HT-29 (cell line): Measurements from ENCODE around the gene CRYGB. TPM values are rescaled to one million over a fixed set of nuclear protein-coding genes. Genes with fewer than 3 reads are reported as not detected.
A peak's percentile ranks its signal among the peaks of the same experiment; 100 is the strongest.

Source experiments
- DNase-seq: peaks from one replicate; pipeline ENCODE4 v3.0.0-alpha.2; 2015; ENCODE audit warnings: low spot score
- total RNA-seq: library from RNA; depleted of rRNA; stranded (reverse); fragments of >200 nt; shearing (Covaris generic); gene quantifications from 2 replicates; pipeline ENCODE4 v1.2.3, GENCODE V29; 2014; rRNA removed

CRYGB gene, protein sequence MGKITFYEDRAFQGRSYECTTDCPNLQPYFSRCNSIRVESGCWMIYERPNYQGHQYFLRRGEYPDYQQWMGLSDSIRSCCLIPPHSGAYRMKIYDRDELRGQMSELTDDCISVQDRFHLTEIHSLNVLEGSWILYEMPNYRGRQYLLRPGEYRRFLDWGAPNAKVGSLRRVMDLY
- total RNA-seq = not detected in 2 replicates

DNA sequence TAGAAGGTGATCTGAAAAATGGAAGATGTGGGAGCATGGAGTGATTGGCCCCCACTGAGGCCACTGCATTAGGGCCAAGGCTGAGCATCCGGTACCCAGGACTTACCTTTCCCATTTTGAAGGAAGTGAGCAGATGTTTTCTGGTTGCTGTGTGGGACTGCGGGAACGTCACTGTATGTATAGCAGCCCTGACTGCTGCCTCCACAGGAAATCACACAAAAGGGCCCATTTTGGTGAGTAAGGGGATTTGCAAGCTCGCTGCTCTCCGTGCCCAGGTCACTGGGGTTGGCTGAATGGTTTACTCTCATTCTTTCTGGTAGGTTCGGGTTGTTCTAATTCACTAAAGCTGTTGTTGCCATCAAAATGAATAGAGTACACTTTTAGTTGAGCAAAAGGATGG lies at the start of gene CRYGB:
TSS of gene CRYGB (minus strand) at position 153 of the 400 bp plus-strand sequence. CDS start at position 115, 38 bp downstream.
- DNase-seq = no peak

DNA sequence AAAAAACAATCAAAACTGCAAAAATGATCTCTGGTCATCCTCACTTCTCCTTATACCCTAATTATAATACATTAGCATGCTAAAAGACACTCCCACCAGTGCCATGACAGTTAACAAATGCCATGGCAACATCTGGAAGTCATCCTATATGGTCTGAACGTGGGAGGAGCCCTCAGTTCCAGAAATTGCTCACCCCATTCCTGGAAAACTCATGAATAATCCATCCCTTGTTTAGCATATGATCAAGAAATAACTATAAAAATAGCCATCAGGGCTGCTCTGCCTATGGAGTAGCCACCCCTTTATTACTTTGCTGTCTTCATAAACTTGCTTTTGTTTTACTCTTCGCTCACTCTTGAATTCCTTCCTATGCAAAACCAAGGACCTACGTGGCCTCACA lies 49.6 kb upstream of the CRYGB start:
- no peak for DNase-seq

DNA sequence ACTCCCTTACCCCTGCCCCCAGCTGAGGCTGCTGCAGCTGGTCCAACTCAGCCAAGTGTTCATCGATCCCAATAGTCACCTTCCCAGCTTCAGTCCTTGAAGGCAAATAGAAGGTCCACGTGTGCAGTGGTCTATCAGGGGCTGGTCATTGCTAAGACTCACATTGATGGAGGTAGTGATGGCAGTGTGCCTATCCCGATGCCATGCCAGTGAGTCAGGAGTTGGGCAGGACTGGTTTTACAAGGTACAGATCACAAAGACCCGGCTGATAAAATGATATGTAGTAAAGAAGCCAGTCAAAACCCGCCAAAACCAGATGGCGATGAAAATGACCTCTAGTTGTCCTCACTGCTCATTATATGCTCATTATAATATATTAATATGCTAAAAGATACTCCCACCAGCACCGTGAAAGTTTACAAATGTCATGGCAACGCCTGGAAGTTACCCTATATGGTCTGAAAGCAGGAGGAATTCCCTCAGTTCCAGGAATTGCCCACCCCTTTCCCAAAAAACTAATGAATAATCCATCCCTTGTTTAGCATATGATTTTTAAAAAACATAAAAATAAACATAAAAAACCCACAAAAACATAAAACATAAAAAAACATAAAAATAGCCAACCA lies 46.8 kb upstream of the CRYGB start:
- peak; percentile 56 for DNase-seq

DNA sequence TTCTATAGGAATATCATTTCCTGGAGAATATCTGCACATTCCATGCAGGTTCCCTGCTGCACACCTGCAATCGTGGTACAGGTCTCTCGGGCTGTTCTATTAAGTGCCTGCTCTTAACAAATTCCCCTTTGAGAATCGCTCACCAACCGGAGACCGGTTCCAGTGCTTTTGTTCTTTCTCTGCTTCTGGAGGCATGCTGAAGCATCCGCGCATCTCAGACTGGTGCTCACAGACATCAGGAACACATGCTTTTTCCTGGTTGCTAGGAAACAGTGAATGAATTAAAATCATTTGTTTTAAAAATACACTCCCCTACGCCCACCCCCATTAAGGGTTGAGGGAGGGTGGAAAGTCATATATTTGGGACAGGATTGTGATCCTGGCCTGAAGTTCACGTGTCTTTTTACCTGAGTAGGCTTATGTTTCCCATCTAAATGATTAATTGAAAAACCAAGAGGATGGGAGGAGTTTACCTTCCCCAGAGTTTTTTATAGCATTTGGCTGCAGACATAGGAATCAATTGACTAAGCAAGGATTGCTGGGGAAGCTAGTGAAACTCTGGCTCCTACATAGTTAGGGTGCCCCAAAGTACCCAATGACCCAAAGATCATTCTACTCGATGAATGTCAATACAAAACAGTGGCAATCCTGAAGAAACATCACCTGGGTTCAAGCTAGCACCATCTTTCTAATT lies 44.0 kb upstream of the CRYGB start, which contains the start of gene C2orf80:
TSS of gene C2orf80 (minus strand) at position 221 of the 694 bp plus-strand sequence. CDS start 3,044 bp downstream, outside the sequence.
- no peak for DNase-seq

DNA sequence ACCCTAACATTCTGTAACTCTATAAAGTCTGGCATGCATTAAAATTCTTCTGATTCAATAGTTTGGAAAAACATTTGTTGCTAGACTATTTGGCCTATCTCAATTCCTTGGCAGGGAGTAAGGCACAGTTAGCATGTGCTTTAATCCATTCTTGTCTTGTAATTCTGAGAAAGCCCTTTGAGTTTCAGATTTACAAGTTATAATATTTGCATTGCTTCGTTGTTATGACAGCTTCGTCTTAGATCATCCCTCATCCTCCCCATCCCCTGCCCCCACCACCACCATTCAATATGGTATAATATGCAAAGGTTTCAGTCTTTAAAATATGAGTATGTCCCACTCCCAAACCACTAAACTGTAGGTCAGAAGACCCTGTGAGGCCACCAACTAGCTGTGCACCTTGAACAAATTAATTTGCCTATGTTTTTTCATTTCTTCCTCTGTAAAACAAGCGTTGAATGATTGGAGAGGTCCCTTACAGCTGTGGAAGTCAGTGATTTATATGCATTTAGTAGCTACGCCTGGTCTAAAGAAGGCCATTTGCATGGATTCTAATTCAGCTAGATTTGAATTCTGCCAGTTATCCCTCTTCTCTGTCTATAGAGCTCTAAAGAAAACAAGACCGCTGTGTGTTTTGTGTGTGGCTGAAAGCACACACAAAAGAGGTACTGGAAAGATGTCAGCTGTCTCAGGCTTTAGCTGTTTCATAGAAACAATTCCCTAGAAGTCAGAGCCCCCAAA lies 43.3 kb upstream of the CRYGB start:
- no peak for DNase-seq

- DNase-seq = no peak
Observed at GRCh38 chr2:208186893-208187292, 40.9 kb upstream of the CRYGB start.

DNA sequence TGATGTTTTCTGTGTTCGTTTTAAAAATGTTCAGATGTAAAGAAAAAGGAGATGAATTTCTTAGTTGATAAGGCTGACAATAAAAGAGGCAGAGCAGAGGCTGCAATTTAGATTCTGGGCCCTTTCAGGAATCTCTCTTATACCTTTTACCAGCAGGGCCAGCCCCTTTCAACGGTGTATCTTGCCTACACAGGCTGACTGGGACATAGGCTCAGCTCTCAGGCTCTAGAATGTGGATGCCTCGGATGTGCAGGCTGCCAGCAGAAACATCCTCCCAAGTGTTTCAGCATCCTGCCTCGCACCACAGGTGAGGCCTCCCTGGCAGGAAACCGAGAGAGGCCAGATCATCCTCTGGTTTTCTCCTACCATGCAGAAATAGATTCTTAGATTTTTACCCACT lies 40.5 kb upstream of the CRYGB start:
- no peak for DNase-seq

DNA sequence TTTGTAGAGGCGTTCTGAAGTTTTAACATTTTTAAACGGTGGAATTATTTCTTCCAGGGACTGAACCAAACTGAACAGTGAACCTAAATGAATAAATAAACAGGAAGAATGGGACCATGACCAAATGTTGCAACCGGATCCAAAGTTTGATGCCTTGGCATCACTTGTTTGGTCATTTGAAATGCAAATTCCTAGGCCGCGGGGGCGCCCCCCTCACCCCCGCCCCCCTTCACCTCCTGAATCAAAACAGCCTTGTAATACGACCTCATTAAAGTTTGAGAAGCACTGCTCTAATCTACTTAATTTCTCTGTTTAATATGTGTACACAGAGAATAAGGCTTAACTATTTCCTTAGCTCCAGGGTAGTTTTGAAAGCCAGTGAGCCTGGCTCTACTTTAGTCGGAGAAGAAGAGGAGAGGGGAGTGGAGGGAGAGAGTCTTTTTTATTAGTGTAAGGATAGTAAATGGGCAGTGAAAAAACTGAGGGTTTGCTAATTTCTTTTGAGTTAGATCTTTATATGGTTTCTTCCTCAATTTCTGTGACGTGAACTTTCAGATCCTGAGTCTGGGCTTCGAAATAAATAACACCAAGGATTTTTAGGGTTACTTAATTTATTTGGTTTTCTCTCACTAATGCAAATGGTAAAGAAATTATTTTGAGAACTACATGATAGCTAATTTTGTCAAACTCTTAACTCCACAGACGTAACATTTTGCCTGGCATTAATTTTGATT lies 38.2 kb upstream of the CRYGB start:
- DNase-seq = no peak

DNA sequence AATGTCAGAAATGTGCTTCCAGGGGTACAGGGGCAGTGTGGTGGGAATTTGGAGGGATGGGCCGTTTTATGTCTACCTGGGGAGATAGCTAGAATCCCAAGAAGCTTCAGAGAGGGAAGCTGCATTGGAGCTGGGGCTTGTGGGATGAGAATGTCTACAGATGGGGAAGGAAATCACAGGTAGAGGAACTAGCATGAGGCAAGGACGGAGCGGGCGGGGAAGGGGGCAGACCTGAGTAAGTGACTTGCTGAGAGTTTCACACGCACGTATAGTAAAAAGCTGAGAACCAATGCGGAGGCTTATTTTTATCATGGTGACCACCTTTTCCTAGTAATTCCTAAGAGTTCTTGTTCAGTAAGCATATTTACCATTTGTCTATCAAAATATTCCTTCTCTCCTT lies 37.6 kb upstream of the CRYGB start:
- no peak for DNase-seq

GRCh38 chr2:208182835-208183234 lies 36.9 kb upstream of the CRYGB start:
- no peak for DNase-seq

DNA sequence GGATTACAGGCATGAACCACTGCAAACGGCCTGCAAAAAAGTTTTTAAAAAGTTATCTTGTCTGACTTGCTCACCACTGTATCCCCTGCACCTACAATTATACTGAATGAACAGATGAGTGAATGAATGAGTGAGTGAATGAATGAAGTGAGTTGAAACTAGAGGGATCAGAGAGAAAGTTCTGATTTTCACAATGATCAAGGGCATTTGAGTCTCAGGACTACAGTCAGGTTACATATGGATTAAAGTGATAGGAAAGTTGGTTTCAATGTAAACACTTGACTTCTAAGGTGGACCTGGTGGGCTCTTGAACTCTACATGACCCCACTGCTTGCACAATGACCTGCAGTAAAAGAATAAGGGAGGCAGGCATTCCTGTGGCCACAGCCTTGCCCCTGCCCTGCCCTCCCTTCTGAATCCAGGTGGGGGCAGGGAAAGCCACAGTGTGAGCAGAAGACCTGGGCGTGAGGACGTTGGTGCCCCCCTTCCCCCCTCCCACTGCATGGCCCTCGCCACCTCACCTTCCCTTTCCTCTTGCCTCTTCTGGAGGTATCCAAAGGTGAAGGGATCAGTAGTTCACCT lies 33.2 kb upstream of the CRYGB start:
- DNase-seq = peak; percentile 48

DNA sequence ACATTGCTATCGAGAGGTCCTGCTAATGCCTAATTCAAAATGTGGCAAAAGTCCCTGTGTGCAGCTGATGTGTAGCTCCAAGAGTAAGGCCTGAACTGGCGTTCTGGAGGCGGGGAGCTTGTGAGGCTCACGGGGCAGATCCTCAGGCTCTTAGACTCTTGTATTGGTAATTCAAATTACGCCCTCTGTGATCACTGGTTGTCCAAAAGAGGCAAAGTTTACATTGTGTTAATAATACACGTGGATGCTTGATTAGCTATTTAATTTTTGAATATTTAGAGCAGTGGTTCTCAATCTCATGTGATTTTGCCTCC lies 29.8 kb upstream of the CRYGB start:
- no peak for DNase-seq

DNA sequence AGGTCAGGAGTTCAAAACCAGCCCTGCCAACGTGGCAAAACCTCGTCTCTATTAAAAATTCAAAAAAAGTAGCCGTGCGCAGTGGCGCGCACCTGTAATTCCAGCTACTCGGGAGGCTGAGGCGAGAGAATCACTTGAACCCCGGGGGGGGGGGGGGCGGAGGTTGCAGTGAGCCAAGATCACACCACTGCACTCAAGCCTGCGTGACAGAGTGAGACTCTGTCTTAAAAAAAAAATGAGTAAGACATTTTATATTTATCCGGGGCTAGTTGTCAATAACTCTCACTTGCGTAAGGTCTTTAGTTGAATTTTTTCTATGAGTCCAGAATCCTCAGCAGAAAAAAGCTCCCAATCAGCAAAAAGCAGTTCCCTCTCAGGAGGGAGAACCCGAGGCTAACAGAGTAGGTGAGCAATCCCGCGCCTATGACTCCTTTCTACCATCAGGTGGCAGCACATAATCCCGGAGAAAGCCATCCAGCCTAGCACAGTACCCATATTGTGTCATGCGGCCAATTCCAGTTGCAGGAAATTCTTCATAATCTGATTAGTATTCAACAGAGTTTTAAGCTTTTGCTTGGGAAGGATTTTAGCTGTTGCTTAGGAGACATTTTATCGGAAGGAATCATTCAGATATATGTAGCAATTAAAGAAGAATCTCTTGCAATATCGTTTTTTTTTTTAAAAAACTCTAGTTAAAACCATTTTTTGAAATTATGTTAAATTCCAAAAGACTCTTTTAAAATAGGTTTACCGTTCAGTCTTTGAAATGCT lies 29.3 kb upstream of the CRYGB start:
- peak; percentile 88 for DNase-seq

DNA sequence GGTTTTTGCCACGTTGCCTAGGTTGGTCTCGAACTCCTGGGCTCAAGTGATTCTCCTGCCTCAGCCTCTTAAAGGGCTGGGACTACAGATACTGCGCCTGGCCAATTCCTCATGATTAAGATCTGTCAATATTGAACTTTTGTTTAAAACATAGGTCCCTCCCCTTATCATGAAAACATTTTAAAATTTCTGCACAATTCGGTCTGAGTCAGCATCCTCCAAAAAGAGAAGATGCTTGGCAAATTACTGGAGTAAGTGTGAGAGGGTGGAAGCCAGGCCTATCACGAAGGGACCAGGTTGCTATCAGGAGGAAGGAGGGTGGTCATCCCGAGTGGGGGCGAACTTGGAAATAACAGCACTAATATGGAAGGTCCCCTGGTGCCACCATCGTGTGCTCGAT lies 28.2 kb upstream of the CRYGB start:
- DNase-seq = no peak

- DNase-seq = no peak
Observed at GRCh38 chr2:208172125-208172524, 26.2 kb upstream of the CRYGB start.

DNA sequence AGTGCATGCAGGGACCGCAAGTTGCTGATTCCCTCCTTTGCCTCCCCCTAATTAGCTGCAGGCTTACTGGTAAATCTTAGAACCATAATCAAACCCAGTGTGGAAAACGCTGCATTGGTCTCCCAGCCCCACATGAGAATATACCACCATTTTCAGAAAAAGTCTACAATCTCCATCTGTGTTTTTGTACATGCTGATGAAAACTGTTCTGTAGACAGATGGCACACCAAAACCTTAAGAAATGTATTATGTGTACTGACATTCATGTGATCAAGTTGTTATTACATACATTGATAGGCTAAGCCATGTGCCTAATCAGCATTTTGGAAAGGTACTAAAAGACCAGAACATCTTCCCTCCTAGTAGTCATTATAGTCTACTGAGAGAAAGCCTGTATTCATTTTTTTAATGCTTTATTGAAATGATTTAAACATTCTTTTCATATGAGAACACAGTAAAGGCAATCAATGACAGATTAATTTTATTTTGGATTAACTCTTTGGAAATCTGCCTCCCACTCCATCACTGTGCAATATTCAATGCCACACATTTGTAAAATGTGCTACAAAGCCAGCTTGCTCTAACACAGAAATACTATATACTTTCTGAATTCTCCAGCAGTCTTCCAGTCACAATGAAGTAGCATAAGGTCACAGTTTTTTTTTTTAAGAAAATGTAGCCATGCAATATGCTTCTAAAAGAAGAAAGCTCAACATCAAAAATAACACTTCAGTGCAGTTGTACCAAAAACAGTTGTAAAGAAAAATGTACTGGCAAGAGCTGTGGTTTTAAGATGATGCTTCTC lies 19.2 kb upstream of the CRYGB start:
- no peak for DNase-seq

DNA sequence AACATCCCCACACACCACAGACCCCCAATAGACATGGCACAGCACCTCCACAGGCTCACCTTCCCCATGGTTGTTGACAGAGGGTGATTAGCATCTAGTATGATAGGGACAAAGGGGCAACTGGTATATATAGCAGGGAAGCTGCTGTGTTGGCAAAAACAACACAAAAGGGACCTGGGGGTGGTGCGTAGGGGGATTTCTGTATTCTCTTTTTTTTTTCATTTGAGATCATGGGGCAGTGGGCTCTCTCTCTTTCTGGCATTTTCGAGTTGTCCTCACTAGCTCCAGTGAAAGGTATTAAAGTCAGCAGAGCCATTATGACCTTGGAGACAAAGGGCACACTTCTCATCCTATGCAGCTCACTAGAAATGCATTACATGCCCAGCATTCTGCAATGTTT lies 17.5 kb upstream of the CRYGB start, which contains the start of gene CRYGA:
TSS of gene CRYGA (minus strand) at position 101 of the 400 bp plus-strand sequence. CDS start at position 68, 33 bp downstream.
- DNase-seq = no peak

- no peak for DNase-seq
Observed at GRCh38 chr2:208156439-208156838, 10.5 kb upstream of the CRYGB start.

- DNase-seq = no peak
Observed at GRCh38 chr2:208153156-208153555, 7.2 kb upstream of the CRYGB start.

- no peak for DNase-seq
Observed at GRCh38 chr2:208150956-208151355, 5.0 kb upstream of the CRYGB start.
